CD4-positive, alpha-beta T cell treated with Interleukin-4 for 1 hour (primary cell): ENCODE results near the gene ATXN2.
"Not testable (repeated sequence)": the region's sequence is repeated elsewhere in the genome, so short reads cannot be mapped to it uniquely, and the experiment has no call there.

ENCODE experiments used
- DNase-seq, 2 donors: peaks; one replicate each; pipeline ENCODE4 v3.0.0-alpha.2; 2020 to 2022

Gene ATXN2

DNA sequence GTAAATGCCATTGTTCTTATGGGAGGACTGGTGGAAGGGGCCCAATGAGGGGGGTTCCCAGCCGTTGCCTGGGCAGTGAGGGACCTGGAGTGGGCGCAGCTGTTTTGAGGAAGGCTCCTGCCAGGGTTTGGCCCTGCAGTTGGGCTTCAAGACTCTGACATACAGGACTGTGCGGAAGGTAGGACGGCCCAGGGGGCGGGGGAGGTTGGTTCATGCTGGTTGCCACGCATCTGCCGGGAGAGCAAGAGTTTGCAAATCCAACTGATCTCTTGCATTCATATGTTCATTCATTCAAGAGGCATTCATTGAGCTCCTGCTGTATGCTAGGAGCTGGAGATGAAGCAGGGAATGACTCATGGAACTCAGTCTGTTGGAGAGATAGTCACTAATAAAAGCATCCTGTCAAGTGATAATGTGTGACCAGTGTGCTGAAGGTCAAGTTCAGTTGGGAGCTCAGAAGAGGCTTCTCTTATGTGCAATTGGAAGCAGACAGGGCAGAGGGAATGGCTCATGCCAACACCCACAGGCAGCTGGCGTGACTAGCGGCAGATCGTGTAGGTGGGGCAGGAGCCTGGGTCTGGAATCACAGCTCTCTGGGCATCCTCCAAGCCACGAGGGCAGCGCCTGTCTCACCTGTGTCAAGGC is 185.6 kb downstream of the ATXN2 start:
- DNase-seq: no peak

DNA sequence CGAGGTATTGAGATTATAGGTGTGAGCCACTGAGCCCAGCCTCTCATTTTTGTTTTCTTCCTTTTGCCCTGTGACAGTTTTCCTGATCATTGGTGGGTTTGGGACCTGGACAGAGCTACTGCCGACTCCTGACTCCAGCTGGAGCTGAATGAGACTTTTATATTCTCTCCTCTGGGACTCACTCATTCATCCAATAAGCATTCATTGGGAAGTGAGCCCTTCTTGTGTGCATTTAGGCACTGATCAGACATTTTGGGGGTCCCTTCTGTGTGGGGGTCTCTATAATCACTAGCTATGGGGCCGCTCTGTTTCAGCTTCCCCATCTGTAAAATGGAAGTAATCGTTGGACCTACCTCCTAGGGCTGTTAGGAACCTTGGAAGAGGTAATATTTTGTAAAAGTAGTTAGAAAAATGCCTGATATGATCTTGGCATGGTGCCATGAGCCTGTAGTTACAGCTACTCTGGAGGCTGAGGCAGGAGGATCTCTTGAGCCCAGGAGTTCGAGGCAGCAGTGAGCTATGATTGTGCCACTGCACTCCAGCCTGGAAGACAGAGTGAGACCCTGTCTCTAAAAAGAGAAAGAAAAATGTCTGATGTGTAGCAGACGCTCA is 186.2 kb downstream of the ATXN2 start:
- no peak for DNase-seq

DNA sequence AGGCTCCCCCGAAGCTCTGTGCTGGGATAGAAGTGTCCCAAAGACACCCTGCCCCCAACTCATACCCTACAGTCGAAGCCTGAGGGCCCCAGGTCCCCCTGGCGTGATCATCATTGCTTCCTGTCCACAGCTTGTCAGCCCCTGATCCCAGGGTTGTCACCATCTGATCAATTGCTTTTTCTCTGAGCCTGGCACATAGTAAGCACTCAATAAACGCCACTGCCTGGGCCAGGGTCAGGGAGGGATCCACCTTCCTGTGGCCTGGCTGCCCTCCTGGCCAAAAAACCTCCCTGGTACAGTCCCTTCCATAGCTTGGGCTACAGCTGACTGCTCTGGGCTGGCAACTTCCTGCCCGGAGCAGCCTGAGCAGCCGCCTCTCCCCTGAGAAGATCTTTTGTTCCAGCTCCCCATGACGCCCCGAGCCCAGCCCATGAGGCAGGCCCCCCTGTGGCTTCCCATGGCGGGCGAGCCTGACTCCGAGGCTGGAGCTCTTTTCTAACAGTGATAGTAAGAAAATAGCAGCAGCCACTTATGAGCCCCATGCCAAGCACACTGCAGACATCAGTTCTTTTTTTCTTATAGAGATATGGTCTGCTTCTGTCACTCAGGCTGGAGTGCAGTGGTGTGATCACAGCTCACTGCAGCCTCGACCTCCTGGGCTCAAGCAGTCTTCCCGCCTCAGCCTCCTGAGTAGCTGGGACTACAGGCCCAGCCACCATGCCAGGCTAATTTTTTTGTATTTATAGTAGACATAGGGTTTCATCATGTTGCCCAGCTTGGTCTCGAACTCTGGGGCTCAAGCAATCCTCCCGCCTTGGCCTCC is 186.9 kb downstream of the ATXN2 start:
- DNase-seq: no peak

DNA sequence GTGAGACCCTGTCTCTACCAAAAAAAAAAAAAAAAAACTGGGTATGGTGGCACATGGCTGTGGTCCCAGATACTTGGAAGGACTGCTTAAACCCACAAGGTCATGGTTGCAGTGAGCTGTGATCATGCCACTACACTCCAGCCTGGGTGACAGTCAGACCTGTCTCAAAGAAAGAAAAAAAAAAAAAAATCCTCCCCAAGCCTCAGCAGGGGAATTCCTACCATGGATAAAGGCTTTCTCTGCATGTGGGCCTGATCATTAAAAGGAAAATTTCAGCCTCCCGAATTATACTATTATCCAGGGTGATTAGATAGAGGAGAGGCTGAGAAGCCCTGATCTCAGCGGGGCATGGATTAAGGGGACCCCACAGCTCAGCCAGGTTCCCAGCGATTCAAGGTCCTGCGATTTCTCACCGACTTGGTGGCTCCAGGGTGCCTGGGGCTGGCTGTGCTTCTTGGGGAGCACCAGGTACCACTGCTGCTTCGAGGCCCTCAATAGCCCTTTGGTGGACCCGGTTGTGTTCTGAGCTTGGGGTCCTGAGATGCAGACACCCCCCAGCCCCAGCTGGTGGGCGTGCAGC is 187.8 kb downstream of the ATXN2 start:
- DNase-seq: peak in 1 of 2 donors; percentile 42

DNA sequence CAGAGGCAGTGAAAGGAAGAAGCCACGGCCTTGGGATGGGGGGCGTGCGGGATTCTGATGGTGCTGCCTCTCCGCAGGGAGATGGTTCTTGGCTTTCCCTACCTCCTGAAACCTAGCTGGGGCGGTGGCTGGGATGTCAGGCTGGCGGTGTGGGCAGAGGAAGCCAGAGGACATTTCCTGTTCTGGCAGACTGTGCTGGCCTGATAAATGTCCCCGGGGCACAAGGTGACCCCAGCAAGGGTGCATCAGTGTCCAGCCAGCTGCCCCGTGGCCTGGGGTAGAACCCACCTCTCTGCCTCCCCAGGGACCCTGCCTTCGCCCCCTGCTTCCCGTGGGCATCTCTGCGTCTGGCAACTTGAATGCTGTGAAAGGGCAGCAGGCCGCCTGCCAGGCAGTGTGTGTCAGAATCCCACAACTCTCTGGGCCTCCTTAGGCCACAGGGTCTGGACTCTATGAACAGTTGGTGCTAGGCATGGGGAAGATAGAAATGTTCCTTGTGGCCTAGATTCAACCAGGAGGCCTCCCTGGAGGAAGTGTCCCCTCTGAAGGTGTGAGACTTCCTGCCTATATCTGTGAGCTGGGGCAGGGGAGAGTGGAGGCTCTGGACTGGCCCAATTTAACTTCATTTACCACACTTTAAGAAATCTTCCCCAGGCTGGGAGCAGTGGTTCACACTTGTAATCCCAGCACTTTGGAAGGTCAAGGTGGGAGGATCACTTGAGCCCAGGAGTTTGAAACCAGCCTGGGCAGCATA is 188.5 kb downstream of the ATXN2 start:
- DNase-seq: no peak

GRCh38 chr12:111409780-111410430 is 189.2 kb downstream of the ATXN2 start:
- DNase-seq: no peak

DNA sequence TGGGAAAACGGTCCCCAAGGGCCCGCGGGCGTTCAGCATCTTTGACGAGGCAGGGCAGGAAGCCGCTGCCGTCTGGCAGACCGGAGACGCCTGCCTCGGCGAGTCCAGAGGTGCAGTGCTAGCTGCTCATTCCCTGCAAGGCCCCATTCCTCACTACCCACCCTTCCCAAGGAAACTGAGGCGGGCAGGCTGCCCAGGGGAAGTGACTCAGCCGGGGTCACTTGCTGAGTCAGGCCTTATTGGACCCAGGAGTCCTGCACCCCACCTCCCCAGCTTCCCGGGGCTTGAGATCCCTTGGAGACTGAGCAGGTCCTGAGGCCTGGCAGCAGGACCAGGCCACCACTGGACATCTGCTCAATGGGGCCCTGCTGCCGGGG is 189.7 kb downstream of the ATXN2 start:
- no peak for DNase-seq

GRCh38 chr12:111408686-111409402 is 190.3 kb downstream of the ATXN2 start:
- no peak for DNase-seq

- DNase-seq: no peak
Measured at GRCh38 chr12:111408116-111408440, 191.0 kb downstream of the ATXN2 start.

- DNase-seq: no peak
Measured at GRCh38 chr12:111407377-111408115, 191.6 kb downstream of the ATXN2 start.

DNA sequence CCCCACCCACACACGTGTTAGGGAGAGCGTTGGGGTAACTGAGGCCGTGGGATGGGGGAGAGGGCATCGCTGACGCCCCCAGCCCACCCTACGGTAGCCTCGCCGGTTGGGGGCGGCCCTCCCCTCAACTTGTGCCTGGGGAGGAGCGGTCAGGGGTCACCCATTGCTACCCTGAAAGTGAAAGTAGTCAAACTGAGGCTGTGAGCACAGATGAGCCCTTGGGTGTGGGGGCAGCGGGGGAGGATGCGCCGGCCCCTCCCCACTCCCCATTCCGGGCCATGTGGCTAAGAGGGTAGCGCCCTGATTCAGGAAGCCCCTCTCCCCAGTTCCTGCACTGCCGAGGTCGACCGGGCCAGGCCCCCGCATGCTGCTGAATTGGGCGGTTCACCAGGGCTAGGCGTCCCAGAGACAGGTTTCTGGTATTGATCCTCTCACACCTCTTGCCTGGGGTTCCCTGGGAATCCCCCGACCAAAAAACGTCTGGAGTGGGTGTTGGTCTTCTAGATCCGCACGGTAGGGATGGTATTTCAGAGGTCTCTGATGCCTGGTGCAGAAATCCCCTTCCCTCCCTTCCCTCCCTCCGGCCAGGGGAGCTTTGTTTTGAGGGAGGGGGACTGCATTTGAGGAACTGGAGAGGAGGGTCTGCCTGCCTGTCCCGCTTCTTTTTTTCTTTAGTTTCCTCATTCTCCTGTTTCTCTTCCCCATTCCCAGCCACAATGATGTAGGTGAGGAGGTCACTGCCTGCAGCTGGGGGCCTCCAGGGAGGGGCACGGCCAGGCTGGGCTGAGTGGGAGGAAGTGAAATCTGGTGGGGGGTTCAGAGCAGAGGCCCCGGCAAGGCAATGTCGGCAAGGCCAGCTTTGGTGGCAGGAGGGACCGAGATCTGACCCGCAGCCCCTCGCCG is 192.4 kb downstream of the ATXN2 start:
- peak; percentile 67 to 69 for DNase-seq

DNA sequence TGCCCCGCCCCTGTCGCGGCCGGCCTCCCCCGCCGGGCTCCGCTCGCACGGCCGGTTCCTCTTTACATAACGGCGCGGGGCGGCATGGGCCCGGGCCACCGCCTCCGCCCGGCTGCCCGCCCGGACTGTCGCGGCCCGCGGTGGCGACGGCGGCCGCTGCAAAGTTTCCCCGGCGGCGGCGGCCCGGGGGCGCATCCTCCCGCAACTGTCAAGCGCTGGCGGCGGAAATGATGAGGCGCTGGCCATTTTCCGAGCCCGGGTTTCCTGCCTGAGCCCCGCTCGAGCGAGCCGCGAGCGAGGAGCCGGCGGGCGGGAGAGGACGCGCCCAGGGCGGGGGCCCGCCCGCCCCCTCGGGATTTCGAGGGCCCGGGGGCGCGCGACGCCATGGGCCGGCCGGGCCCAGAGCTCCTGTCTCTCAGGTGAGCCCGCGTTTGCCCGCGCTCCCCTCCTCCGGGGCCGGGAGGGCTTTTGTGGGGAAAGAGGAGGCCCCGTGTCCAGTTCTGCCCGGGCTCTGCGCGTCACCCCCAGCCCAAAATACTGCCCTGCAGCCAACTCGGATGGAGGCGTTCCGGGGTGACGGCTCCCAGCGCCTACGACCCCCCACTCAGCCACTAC is 193.1 kb downstream of the ATXN2 start, which contains the start of gene SH2B3:
Gene SH2B3 (plus strand): TSS at position 65 of the 615 bp plus-strand sequence. CDS start 12,223 bp downstream, outside the sequence.
- DNase-seq: no peak

GRCh38 chr12:111405149-111405858 is 193.8 kb downstream of the ATXN2 start:
- peak; percentile 98 to 99 for DNase-seq

DNA sequence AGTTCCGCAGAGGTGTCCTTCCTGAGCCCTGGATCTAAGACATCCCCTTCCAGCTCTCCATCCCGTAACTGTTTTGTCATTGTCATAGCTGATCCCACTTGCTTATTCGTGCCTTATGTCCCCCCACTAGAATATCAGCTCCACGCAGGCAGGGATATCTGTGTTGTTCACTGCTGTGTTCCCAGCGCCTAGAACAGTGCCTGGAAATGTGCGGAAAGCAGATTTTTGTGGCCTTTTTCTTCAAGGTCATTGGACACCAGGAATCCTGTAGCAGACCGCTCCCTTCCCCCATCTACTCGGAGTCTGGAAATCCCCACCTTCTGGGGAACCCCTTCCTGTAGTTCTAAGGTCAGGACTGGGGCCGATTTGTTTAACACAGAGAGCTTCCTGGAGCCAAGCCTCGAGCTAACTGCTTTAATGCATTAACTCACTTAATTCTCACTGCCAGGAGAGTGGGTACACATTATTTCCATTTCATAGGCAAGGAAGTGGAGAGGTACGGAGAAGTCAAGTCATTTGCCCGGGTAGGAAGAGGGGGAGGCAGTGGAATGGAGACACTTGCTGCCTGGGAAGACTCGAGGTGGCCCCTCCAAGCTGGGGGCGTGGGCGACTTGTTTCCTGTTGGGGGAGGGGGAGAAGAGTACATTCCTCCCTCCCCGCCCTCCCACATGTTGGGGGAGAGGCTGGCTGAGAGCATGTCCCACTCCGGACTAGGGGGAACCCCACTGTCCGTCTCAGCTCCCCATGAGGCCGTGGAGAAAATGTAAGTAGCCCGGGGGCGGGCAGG is 194.6 kb downstream of the ATXN2 start:
- peak; percentile 55 to 76 for DNase-seq

DNA sequence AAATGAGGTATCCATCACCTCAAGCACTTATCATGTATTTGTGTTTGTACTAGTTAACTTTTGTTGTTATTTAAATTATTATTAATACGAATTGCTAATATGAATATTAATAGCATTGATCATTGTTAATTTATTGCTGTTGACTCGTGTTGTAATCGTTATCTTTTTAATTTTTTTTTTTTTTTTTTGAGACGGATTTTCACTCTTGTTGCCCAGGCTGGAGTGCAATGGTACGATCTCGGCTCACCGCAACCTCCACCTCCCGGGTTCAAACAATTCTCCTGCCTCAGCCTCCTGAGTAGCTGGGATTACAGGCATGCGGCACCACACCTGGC is 196.7 kb downstream of the ATXN2 start:
- not testable (repeated sequence) for DNase-seq
